HG02678 (cell line): ENCODE results near the gene RABL3.
A peak's percentile ranks its signal among the peaks of the same experiment; 100 is the strongest.
"Not testable (repeated sequence)": the region's sequence is repeated elsewhere in the genome, so short reads cannot be mapped to it uniquely, and the experiment has no call there.

Source experiments
- ATAC-seq: cut with Tn5 transposase; IDR thresholded peaks from one replicate; pipeline ENCODE4 v1.9.1; 2021; ENCODE audit warnings: mild to moderate bottlenecking, moderate library complexity; ENCODE audit not compliant: unreplicated experiment

Gene RABL3

DNA sequence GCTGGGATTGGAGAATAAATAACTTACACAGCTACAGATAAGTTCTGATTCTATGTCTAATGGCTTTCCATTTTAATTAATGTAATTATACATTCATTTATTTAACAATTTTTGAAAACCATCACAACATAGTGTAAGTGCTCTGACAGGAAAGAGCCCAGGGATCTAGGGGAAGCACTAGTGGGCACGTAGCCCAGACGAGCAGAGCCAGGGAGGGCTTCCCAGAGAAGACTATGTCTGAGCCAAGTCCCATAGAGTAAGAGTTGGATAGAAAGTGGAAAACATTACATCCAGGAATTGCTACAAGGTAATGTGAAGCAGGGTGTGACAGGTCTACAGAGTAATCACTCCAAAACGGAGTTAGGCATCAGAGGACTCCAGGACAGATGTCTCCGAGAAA lies 57.4 kb downstream of the RABL3 start:
- ATAC-seq: no peak

GRCh38 chr3:120683671-120684301 lies 58.5 kb downstream of the RABL3 start:
- ATAC-seq: no peak

GRCh38 chr3:120683213-120683612 lies 59.1 kb downstream of the RABL3 start:
- ATAC-seq: no peak

- no peak for ATAC-seq
These were observed 60.1 kb downstream of the RABL3 start, which contains the start of gene HGD for GRCh38 chr3:120682095-120682681. TSS of gene HGD (minus strand) at chr3:120682239. CDS start at chr3:120682111, 128 bp downstream.

DNA sequence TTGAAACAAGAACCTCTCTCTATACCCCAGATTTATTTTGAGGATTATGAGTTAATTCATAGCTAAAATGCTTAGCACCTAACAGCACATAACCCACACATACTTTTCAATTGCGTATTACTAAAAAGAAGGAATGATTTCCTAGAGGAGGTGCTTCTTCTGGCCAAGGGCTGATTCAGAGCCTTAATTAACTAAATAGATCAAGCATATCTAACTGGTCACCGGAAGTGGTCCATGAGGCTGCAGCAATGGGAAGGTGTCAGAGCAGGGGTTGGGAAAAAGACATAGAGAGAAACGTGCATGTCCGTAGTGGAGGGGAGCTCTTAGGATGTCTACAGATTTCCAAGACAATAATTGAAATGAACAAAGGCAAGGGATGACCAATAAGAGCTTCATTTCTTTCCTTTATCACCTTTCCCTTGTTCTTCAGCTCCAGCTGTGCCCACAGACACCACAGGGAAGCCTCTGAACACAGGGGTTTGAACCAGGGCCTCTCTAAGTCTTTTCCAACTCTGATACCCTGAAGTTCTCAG lies 60.7 kb downstream of the RABL3 start:
- ATAC-seq: no peak

GRCh38 chr3:120681018-120681417 lies 61.3 kb downstream of the RABL3 start:
- ATAC-seq: no peak

DNA sequence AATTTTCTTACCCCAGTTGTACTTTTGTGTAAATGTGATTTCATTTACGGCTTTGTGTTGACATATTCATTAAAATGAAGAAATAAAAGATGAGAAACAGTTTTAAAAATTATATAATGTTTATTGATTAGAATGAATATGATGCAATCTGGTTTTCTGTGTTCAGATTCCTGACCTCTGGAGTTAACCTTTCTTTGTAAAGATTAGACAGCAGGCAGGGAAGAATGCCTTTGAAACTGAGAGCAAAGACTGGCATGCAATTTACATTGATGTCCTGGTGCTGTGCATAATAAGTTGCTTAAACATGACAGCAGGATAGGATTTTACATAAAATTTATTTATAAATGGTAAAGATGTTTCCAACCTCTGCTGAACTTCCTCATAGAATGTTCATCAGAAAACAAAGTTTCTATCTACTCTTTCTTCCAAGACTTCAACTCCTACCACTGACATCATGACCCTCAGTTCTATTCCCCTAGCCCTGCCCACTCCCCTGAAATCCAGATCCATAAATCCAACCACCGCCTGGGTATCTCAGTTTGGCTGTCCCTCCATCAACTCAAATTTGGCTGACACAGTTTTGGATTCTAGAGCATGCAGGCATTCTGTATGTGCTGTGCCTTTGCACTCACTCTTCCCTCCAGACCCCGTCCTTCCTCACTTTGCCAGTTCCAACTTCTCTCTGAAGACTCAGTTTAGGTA lies 62.0 kb downstream of the RABL3 start:
- ATAC-seq: no peak

GRCh38 chr3:120678984-120679383 lies 63.3 kb downstream of the RABL3 start:
- peak; percentile 42 for ATAC-seq

GRCh38 chr3:120678331-120678947 lies 63.9 kb downstream of the RABL3 start:
- peak; percentile 95 for ATAC-seq

DNA sequence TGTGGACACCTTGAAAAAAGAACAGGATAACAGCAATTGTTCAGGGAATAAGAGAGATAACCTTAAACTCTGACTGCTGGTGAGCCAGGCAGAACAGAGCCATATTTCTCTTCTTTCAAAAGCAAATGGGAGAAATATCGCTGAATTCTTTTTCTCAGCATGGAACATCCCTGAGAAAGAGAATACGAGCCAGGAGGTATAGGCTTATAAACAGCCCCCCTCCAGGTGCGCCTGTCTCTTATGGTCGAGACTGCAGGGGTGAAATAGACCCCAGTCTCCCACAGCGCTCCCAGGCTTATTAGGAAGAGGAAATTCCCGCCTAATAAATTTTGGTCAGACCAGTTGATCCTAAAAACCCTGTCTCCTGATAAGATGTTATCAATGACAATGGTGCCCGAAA lies 65.1 kb downstream of the RABL3 start:
- not testable (repeated sequence) for ATAC-seq

DNA sequence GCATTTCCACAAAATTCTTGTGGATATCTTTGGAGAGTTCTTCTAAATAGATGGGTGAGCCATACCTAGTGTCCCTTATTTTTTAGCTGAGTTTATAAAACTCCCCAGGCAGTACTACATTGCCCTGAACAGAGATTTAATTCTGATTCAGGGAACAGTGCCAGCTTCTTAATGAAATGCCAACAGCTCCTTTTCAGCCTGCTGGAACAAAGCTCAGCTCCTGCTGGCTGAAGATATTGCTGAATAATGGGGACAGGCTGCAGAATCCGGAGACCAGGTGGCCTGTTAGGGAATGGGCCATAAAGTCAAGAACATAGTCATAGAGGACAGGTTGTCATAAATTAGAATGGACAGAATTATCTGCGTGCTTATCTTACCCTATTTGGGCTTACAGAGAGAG lies 69.2 kb downstream of the RABL3 start:
- no peak for ATAC-seq

GRCh38 chr3:120670576-120670975 lies 71.7 kb downstream of the RABL3 start:
- no peak for ATAC-seq

- no peak for ATAC-seq
These were observed 77.4 kb downstream of the RABL3 start for GRCh38 chr3:120664926-120665325.

DNA sequence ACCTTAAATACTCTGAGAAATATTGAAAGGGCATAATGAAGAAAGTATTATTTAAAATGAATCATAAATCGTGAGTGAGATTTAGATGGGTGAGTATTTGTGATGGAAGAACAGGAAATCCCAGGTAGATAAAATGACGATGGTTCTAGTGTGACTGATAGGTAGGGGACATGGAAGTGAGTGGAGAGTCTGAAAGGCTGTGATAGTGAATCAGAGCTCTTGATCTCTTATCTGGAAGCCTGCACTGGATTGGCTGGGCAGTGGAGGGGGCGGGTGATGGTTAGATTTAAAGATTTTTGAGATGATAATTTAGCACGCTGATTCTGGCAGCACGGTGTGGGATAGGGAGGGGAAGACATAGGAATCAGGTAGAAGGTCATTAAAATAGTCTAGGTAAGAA lies 80.4 kb downstream of the RABL3 start:
- ATAC-seq: no peak

GRCh38 chr3:120661106-120661905 lies 81.0 kb downstream of the RABL3 start:
- ATAC-seq: no peak

GRCh38 chr3:120659834-120660233 lies 82.5 kb downstream of the RABL3 start:
- no peak for ATAC-seq

DNA sequence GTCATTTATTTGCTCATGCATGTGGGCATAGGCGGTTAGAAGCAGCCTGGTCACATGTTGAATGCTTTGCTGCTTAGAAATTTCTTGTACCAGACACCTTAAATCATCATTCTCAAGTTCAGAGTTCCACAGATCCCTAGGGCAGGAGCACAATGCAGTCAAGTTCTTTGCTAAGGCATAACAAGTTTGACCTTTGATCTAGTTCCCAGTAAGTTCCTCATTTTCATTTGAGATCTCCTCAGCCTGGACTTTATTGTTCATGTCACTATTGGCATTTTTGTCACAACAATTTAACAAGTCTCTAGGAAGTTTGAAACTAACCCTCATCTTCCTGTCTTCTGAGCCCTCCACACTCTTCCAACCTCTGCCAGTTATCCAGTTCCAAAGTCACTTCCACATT lies 83.0 kb downstream of the RABL3 start:
- no peak for ATAC-seq

- no peak for ATAC-seq
These were observed 89.3 kb downstream of the RABL3 start for GRCh38 chr3:120652896-120653545.

GRCh38 chr3:120652281-120652680 lies 90.0 kb downstream of the RABL3 start:
- no peak for ATAC-seq

DNA sequence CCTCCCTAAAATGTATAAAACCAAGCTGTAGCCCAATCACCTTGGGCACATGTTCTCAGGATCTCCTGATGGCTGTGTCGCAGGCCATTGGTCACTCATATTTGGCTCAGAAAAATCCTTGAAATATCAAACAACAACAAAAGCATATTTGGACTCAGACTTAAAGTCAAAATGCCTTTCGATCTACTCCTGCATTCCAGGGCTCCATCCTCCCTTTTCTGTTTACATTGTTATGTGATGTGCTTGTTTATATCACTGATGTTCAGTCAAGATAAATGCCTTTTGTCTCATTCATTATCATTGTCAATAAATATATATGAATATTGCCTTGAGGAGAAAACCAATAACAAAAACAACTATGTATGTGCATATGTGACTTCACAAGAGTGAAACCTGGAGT lies 92.0 kb downstream of the RABL3 start:
- no peak for ATAC-seq
